Transverse colon (tissue), 4 donors: ENCODE measurements around the gene PRPF40B. TPM values are rescaled to one million over a fixed set of nuclear protein-coding genes. Genes with fewer than 3 reads are reported as not detected.

Experiments used
- DNase-seq: peaks from one replicate; pipeline ENCODE4 v3.0.0-alpha.2; 2019
- H3K27ac ChIP-seq, 4 donors: fragments of 200-600 bp; sonication (generic); 2 replicates each; pipeline ENCODE4 v1.5.1; 2016 to 2018; ENCODE audit warnings: inconsistent platforms in 4 of 4
- H3K27me3 ChIP-seq: fragments of 200-600 bp; sonication (generic); 2 replicates; pipeline ENCODE4 v1.5.1; 2017; ENCODE audit warnings: inconsistent platforms
- H3K36me3 ChIP-seq, 4 donors: fragments of 200-600 bp; sonication (generic); 2 replicates each; pipeline ENCODE4 v1.5.1; 2017 to 2019; ENCODE audit warnings: inconsistent platforms in 4 of 4
- H3K4me1 ChIP-seq, 4 donors: fragments of 200-600 bp; sonication (generic); 2 replicates each; pipeline ENCODE4 v1.5.1; 2017 to 2020; ENCODE audit warnings: inconsistent platforms in 4 of 4
- H3K4me3 ChIP-seq, 4 donors: fragments of 200-600 bp; sonication (generic); 1 replicate in 1 of 4; 2 replicates in 3 of 4; pipeline versions ENCODE4 v1.5.1 to v1.6.1; 2017 to 2019; ENCODE audit warnings: inconsistent platforms in 4 of 4
- H3K9me3 ChIP-seq, 2 donors: fragments of 200-600 bp; sonication (generic); 2 replicates each; pipeline ENCODE4 v1.5.1; 2017 to 2019; ENCODE audit warnings: inconsistent platforms in 2 of 2
- EP300 ChIP-seq: sonication (generic); formaldehyde crosslinking; IDR thresholded peaks from one replicate; pipeline ENCODE4 v1.6.1; 2017; ENCODE audit warnings: antibody characterized with exemption, low read depth
- POLR2A ChIP-seq: fragments of 450-650 bp; IDR thresholded peaks from one replicate; pipeline ENCODE4 v1.6.1; 2016; ENCODE audit warnings: antibody characterized with exemption, mild to moderate bottlenecking, moderate library complexity
- POLR2AphosphoS5 ChIP-seq, 3 donors: sonication (generic); formaldehyde crosslinking; IDR thresholded peaks; one replicate each; pipeline ENCODE4 v1.6.1; 2016; ENCODE audit warnings: antibody characterized with exemption in 3 of 3
- WGBS, 2 donors: methylation state at CpG; one replicate each; pipeline ENCODE4 v1.1.5; 2018; ENCODE audit warnings: low coverage in 1 of 2; 5-methylcytosine and 5-hydroxymethylcytosine counted together
- in situ Hi-C, 4 donors: fragments of 200-750 bp; cut with MboI; loops; one replicate each; pipeline versions ENCODE4 v1.15.0 to v1.15.1; 2017; ENCODE audit warnings: low sequenced_read_pairs in 3 of 4, low pct_ligation_motif_present in 1 of 4, low pct_unique_long_range_greater_than_20kb in 1 of 4
- intact Hi-C: fragments of 100-400 bp; cut with DNase I; formaldehyde crosslinking; loops from one replicate; pipeline ENCODE4 v1.15.1; 2023; ENCODE audit warnings: low total_unique reads
- total RNA-seq, 4 donors: library from RNA; depleted of rRNA; stranded (reverse); fragments of >200 nt; gene quantifications; one replicate each; pipeline ENCODE4 v1.1.0, GENCODE V29; 2016
- TF ChIP-seq, protein P1 (sequence below), 5 experiments: fragments of 200-600 bp in 3 of 5; fragments of 450-650 bp in 2 of 5; sonication (generic) in 3 of 5; IDR thresholded peaks; 1 replicate in 2 of 5; 2 replicates in 3 of 5; pipeline ENCODE4 v1.5.1; 2016 to 2017; ENCODE audit warnings: antibody characterized with exemption in 5 of 5, inconsistent platforms in 3 of 5, mild to moderate bottlenecking in 2 of 5, moderate library complexity in 1 of 5

PRPF40B gene
- total RNA-seq, 4 donors from 2014 or later: 3.7 to 12.7 (median 8.7) TPM

DNA sequence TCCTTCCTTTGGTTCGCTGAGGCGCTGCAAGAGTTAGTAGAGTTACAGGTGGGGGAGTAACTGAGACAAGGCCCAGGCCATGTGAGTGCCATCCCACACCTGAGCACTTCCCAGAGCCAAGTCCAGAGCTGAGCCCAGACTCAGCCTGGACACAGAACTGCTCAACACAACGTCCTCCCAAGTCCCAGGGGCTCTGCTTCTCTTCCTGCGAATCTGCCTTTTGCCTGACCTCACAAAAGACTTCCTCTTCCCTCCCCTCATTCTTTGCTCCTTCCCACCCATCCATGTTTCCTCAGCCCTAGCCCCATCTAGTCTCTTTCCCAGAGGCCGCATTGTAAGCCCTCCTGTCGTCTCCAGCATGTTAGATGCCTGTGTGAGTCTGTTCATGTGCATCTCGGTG lies 38.8 kb upstream of the PRPF40B start:
- Histone ChIP-seq H3K27me3 (no peaks in the 10 kb centered on the region), H3K9me3 (no peaks in the 10 kb centered on the region), H3K36me3 (no peaks in the 10 kb centered on the region), H3K27ac (no peak overlapping the region), H3K4me1 (peaks cover 0 to 15% (median 2%) of the 10 kb centered on the region in 4 donors), H3K4me3 (no peak overlapping the region)
- intact Hi-C loops: no loop called here
- no peak for TF ChIP-seq POLR2A
- TF ChIP-seq, protein P1, sequence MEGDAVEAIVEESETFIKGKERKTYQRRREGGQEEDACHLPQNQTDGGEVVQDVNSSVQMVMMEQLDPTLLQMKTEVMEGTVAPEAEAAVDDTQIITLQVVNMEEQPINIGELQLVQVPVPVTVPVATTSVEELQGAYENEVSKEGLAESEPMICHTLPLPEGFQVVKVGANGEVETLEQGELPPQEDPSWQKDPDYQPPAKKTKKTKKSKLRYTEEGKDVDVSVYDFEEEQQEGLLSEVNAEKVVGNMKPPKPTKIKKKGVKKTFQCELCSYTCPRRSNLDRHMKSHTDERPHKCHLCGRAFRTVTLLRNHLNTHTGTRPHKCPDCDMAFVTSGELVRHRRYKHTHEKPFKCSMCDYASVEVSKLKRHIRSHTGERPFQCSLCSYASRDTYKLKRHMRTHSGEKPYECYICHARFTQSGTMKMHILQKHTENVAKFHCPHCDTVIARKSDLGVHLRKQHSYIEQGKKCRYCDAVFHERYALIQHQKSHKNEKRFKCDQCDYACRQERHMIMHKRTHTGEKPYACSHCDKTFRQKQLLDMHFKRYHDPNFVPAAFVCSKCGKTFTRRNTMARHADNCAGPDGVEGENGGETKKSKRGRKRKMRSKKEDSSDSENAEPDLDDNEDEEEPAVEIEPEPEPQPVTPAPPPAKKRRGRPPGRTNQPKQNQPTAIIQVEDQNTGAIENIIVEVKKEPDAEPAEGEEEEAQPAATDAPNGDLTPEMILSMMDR (IDR thresholded peaks at IDR 0.05): no peak
- TF ChIP-seq EP300: no peak
- no peak for TF ChIP-seq POLR2AphosphoS5 (IDR thresholded peaks at IDR 0.05)
- in situ Hi-C loops: no loop called here
- DNase-seq: no peak
- 90 to 100% methylated on average over 3 to 7 of the region's 7 CpGs for WGBS, 2 donors

DNA sequence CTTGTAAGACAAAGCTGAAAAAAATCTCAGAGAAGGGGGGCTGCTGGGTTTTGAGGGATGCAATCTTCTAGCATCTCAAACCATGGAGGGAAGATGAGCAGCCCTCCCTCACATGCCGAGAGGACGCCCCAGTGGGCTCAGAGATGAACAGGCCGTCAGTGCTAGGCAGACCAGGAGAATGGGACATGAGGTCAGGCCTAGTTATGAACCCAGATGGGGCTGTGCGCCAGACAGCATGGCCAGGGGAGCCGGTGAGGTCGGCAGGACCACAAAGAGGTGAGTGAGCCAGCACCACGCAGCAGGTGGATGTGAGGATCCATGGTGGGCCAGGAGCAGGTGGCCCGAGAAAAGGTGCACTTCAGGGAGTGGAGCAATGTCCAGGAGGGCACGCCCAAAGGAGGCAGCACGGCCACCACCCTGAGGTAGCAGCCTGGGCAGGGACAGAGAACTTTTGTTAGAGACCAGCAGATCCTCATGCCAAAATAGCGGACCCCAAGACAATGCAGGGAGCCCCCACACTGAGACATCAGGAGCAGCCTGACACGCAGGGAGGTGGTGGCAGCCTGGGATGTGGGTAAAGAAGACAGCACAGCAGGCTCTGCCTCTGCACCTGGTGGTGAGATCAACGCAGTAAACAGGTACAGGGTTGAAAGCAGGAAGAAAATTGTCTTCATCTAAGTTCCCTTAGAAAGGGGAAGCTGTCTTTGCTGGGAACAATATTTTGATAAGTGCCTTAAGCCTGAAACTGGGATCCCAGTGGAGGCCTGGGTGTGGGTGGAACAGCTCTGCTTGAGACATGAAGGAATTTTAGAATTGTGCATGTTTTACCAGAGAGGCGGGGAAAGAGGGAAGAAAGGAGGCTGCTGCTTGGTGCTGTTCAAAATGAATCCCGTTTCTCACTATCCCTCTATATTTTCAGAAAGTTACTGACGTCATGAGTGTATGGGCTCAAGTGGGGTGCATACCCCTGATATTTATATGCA lies 37.6 kb upstream of the PRPF40B start:
- in situ Hi-C loops (no loop called here), intact Hi-C loops (no loop called here)
- no peak overlapping the region for H3K4me3 ChIP-seq
- no peaks in the 10 kb centered on the region for H3K36me3 ChIP-seq
- H3K4me1 ChIP-seq: peaks cover 0 to 11% (median 2%) of the 10 kb centered on the region in 4 donors
- 80 to 83% methylated on average over 6 to 16 of the region's 16 CpGs for WGBS, 2 donors
- H3K9me3 ChIP-seq: no peaks in the 10 kb centered on the region
- TF ChIP-seq EP300 (no peak), POLR2AphosphoS5 (IDR thresholded peaks at IDR 0.05) (no peak), POLR2A (no peak)
- TF ChIP-seq, protein P1 (IDR thresholded peaks at IDR 0.05): no peak
- H3K27me3 ChIP-seq: no peaks in the 10 kb centered on the region
- DNase-seq: no peak
- no peak overlapping the region for H3K27ac ChIP-seq

DNA sequence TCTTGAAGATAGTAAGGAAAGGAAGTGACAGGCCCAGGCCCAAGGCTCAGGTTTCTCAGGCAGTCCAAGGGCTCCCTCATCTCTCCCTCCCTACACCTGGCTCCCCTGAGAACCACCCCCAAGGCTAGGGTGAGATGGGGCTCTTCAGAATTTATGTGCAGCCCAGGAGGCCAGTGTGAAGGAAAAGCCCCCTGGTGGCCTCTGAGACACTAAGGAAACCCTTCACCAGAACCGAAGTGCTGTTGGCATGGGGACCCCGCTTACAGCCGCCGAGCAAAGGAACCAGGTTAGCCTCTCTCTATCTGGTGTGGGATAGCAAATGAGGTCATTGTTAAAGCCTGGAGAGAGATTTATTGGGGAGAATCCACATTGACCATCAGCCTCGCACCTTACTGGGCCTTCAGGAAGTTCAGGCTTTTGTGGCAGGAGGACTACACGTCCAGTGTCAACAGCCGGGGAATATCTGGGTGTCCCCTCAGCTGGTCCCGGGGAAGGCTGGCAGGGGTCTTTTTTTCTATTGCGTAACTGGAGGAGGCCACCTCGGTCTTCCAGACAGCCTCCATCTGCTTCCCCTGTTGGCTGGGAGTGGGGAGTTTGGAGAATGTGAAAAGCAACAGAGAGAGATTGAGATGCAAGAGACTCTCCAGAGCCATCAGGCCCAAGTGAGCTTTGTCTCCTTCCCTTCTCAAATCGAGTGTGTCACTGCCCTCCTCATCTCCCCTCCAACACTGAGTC lies 36.0 kb upstream of the PRPF40B start:
- peaks cover 0 to 8% (median 2%) of the 10 kb centered on the region in 4 donors for H3K4me1 ChIP-seq
- in situ Hi-C loops (no loop called here), intact Hi-C loops (no loop called here)
- no peaks in the 10 kb centered on the region for H3K27me3 ChIP-seq
- DNase-seq: no peak
- no peaks in the 10 kb centered on the region for H3K9me3 ChIP-seq
- H3K36me3 ChIP-seq: peaks cover 0 to 5% (median 0%) of the 10 kb centered on the region in 4 donors
- WGBS, 2 donors: 88% methylated on average over 11 of the region's 11 CpGs; no CpG with 5 or more reads in 1 of the 2 donors
- H3K27ac ChIP-seq: no peak overlapping the region
- TF ChIP-seq EP300 (no peak), POLR2AphosphoS5 (IDR thresholded peaks at IDR 0.05) (no peak), POLR2A (no peak)
- TF ChIP-seq, protein P1 (IDR thresholded peaks at IDR 0.05): no peak
- no peak overlapping the region for H3K4me3 ChIP-seq

DNA sequence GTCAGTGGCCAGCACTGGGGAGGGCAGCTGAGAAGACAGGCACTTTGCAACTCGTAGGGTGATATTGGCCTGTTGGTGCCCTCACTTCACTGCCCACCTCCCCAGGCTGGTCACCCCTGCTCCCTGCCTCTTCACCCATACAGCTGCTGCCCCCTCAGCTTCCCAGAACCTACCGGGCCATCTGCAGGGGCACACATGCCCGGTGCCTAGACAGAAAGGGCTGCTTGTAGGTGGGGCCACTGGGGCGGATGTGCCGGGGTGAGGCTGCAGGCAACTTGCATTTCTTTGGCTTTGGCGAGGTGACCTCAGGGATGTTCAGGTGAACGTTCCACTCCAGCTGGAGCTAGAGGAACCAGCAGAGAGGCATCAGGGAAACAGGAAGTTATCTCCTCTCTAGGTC lies 35.1 kb upstream of the PRPF40B start:
- H3K36me3 ChIP-seq: peaks cover 0 to 5% (median 0%) of the 10 kb centered on the region in 4 donors
- in situ Hi-C loops: no loop called here
- no peak for DNase-seq
- H3K27ac ChIP-seq: no peak overlapping the region
- intact Hi-C loops: no loop called here
- H3K4me3 ChIP-seq: no peak overlapping the region
- TF ChIP-seq, protein P1 (IDR thresholded peaks at IDR 0.05): no peak
- TF ChIP-seq POLR2AphosphoS5 (IDR thresholded peaks at IDR 0.05): no peak
- no peak for TF ChIP-seq POLR2A
- TF ChIP-seq EP300: no peak
- no peaks in the 10 kb centered on the region for H3K27me3 ChIP-seq
- WGBS, 2 donors: 94% methylated on average over 7 of the region's 7 CpGs; no CpG with 5 or more reads in 1 of the 2 donors
- no peaks in the 10 kb centered on the region for H3K9me3 ChIP-seq
- H3K4me1 ChIP-seq: peaks cover 0 to 1% (median 0%) of the 10 kb centered on the region in 4 donors
